Endothelial cell of umbilical vein (primary cell): ENCODE data around the gene IPPK. TPM values are rescaled to one million over a fixed set of nuclear protein-coding genes. Genes with fewer than 3 reads are reported as not detected.

Experiments
- BruUV-seq: library from RNA; stranded (reverse); fragments of 400-500 nt; replicated peaks from 2 replicates; lab custom pipeline; 2021; lab: Mats Ljungman, UMichigan
- CTCF ChIA-PET: fragments of 300-600, 350-600 bp; sonication (Branson Sonifier 250); formaldehyde crosslinking; loops from one replicate; lab custom pipeline; 2021; ENCODE audit warnings: antibody characterized with exemption, inconsistent platforms; lab: Charles Lee
- POLR2A ChIA-PET: fragments of 300-600, 350-600 bp; sonication (Branson Sonifier 250); formaldehyde crosslinking; loops from one replicate; lab custom pipeline; 2021; ENCODE audit warnings: antibody characterized with exemption, inconsistent platforms; lab: Charles Lee
- DNase-seq: peaks from one replicate; pipeline ENCODE4 v3.0.0-alpha.2; 2011; ENCODE audit warnings: low read depth, low spot score
- FAIRE-seq: peaks from 2 replicates; lab custom pipeline; 2011; peaks lifted over from hg19 to GRCh38; lab: Jason Lieb, UNC
- H2AFZ ChIP-seq: 2 replicates; pipeline ENCODE4 v1.6.0; 2012; ENCODE audit warnings: low read depth, low read length, control low read depth, inconsistent platforms
- H3K27ac ChIP-seq: 2 replicates; pipeline ENCODE4 v1.5.1; 2011; ENCODE audit warnings: low read depth, mild to moderate bottlenecking, control low read depth, low read length, moderate library complexity; ENCODE audit not compliant: insufficient read depth
- H3K27me3 ChIP-seq, 2 experiments: 2 replicates each; pipeline versions ENCODE4 v1.6.0 to v1.6.1; 2011; ENCODE audit warnings: low read length in 2 of 2, mixed read lengths in 1 of 2; ENCODE audit not compliant: control insufficient read depth in 2 of 2, insufficient read depth in 2 of 2
- H3K36me3 ChIP-seq, 2 experiments: 2 replicates in 1 of 2; 3 replicates in 1 of 2; pipeline ENCODE4 v1.5.1; 2011; ENCODE audit warnings: low read length in 2 of 2, mild to moderate bottlenecking in 1 of 2, moderate library complexity in 1 of 2; ENCODE audit not compliant: control insufficient read depth in 2 of 2, insufficient read depth in 2 of 2; ENCODE audit errors: extremely low read depth in 1 of 2
- H3K4me1 ChIP-seq: 3 replicates; pipeline ENCODE4 v1.5.1; 2011; ENCODE audit warnings: mild to moderate bottlenecking, low read length; ENCODE audit not compliant: control insufficient read depth, insufficient read depth; ENCODE audit errors: extremely low read depth
- H3K4me2 ChIP-seq: 2 replicates; pipeline ENCODE4 v1.6.1; 2011; ENCODE audit warnings: low read length, control low read depth, mixed read lengths; ENCODE audit not compliant: insufficient read depth
- H3K4me3 ChIP-seq, 3 experiments: fragments of 200-600 bp in 1 of 3; sonication (generic), shearing (Covaris generic) in 1 of 3; replicated peaks in 1 of 3; 2 replicates each; pipeline ENCODE4 v1.5.1; 2011 to 2016; ENCODE audit warnings: control low read depth in 3 of 3, low read length in 3 of 3, mild to moderate bottlenecking in 2 of 3, inconsistent platforms in 1 of 3, low read depth in 1 of 3, moderate library complexity in 1 of 3; ENCODE audit not compliant: insufficient read depth in 1 of 3
- H3K79me2 ChIP-seq: 2 replicates; pipeline ENCODE4 v1.6.0; 2012; ENCODE audit warnings: low read length, inconsistent platforms; ENCODE audit not compliant: control insufficient read depth, insufficient read depth
- H3K9ac ChIP-seq: replicated peaks from 2 replicates; pipeline ENCODE3; 2011; ENCODE audit warnings: low read length, control low read depth; ENCODE audit not compliant: insufficient read depth; ENCODE audit errors: extremely low read depth
- H3K9me1 ChIP-seq: replicated peaks from 3 replicates; pipeline ENCODE4 v1.6.0; 2011; ENCODE audit warnings: mild to moderate bottlenecking, low read length; ENCODE audit not compliant: control insufficient read depth, insufficient read depth; ENCODE audit errors: extremely low read depth
- H3K9me3 ChIP-seq: replicated peaks from 2 replicates; pipeline ENCODE4 v1.5.1; 2012; ENCODE audit warnings: low read length, inconsistent platforms; ENCODE audit not compliant: control insufficient read depth, insufficient read depth
- H4K20me1 ChIP-seq: replicated peaks from 2 replicates; pipeline ENCODE3; 2011; ENCODE audit warnings: mild to moderate bottlenecking, low read length; ENCODE audit not compliant: control insufficient read depth, insufficient read depth; ENCODE audit errors: extremely low read depth
- FOS ChIP-seq: IDR thresholded peaks from 2 replicates; pipeline ENCODE4 v1.6.1; 2011; ENCODE audit warnings: mild to moderate bottlenecking, low read length, moderate library complexity, borderline replicate concordance; ENCODE audit not compliant: insufficient read depth
- GATA2 ChIP-seq: IDR thresholded peaks from 2 replicates; pipeline ENCODE4 v1.7.0; 2011; ENCODE audit warnings: low read depth, mild to moderate bottlenecking, moderate library complexity, mixed read lengths, low read length; ENCODE audit not compliant: insufficient read length, insufficient read depth
- JUN ChIP-seq: IDR thresholded peaks from 2 replicates; pipeline ENCODE4 v1.6.1; 2011; ENCODE audit warnings: borderline replicate concordance, low read depth; ENCODE audit not compliant: insufficient read length, insufficient read depth
- MYC ChIP-seq: IDR thresholded peaks from one replicate; pipeline ENCODE4 v1.6.1; 2011; ENCODE audit warnings: mild to moderate bottlenecking, low read depth, low read length
- POLR2A ChIP-seq: IDR thresholded peaks from 2 replicates; pipeline ENCODE4 v1.6.1; 2012; ENCODE audit warnings: low read depth, mild to moderate bottlenecking, control low read depth, low read length
- dilution Hi-C: fragments of 300-500 bp; cut with MboI; formaldehyde crosslinking; loops from one replicate; pipeline ENCODE4 v1.15.0; 2019; ENCODE audit warnings: low sequenced_read_pairs; ENCODE audit not compliant: extremely low pct_ligation_motif_present
- intact Hi-C: fragments of 100-400 bp; cut with micrococcal nuclease; formaldehyde crosslinking; loops from one replicate; pipeline ENCODE4 v1.10.0; 2022
- polyA plus RNA-seq, 4 experiments: library from polyadenylated mRNA; depleted of rRNA in 3 of 4; stranded (reverse) in 3 of 4; unstranded in 1 of 4; fragments of >200 nt; gene quantifications; 2 replicates each; pipeline versions ENCODE4 v1.2.1 to v1.2.3, GENCODE V29; 2011 to 2012; ENCODE audit warnings: missing spikeins in 1 of 4
- total RNA-seq: library from RNA; stranded (reverse); gene quantifications from 2 replicates; pipeline ENCODE4 v1.2.3, GENCODE V29; 2021

Gene IPPK
- total and polyA plus RNA-seq, 2 donors (not counting 3 experiments of a cell fraction or from before 2014, with no cell fraction given), result 14.0 to 28.0 TPM

DNA sequence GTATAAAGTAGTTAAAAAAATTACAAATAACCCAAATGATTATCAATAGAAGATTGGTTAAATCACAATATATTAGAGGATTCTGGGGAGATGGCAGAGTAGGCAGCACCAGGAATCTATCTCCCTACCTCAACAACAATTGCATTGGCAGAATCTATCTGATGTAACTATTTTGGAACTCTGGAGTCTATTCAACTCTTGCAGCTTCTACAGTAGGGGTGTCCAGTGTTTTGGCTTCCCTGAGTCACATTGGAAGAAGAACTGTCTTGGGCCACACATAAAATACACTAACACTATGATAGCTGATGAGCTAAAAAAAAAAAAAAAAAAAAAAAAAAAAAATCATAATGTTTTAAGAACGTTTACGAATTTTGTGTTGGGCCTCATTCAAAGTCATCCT lies 104.9 kb downstream of the IPPK start:
- DNase-seq, result no peak
- intact Hi-C loops (no loop called here), dilution Hi-C loops (no loop called here)
- Histone ChIP-seq H3K4me2 (no peak overlapping the region), H3K79me2 (no peaks in the 10 kb centered on the region), H3K4me3 (no peak overlapping the region), H3K36me3 (no peaks in the 10 kb centered on the region), H2AFZ (no peak overlapping the region), H3K4me1 (no peaks in the 10 kb centered on the region), H3K9ac (no peak overlapping the region), H4K20me1 (no peaks in the 10 kb centered on the region), H3K27me3 (no peaks in the 10 kb centered on the region), H3K9me1 (no peaks in the 10 kb centered on the region), H3K9me3 (no peaks in the 10 kb centered on the region), H3K27ac (no peak overlapping the region)
- BruUV-seq, result no TSS peak
- CTCF ChIA-PET, result no interaction called here
- no peak for TF ChIP-seq MYC
- TF ChIP-seq POLR2A, result no peak
- POLR2A ChIA-PET, result no interaction called here
- no peak for FAIRE-seq

GRCh38 chr9:92564504-92564903 lies 105.4 kb downstream of the IPPK start:
- Histone ChIP-seq H3K4me3 (no peak overlapping the region), H3K9me3 (no peaks in the 10 kb centered on the region), H4K20me1 (no peaks in the 10 kb centered on the region), H3K9ac (no peak overlapping the region), H3K4me1 (no peaks in the 10 kb centered on the region), H2AFZ (no peak overlapping the region), H3K9me1 (no peaks in the 10 kb centered on the region), H3K79me2 (no peaks in the 10 kb centered on the region), H3K27me3 (no peaks in the 10 kb centered on the region), H3K36me3 (no peaks in the 10 kb centered on the region), H3K27ac (no peak overlapping the region), H3K4me2 (no peak overlapping the region)
- no peak for TF ChIP-seq FOS
- TF ChIP-seq JUN, result no peak
- no peak for TF ChIP-seq POLR2A
- TF ChIP-seq GATA2, result no peak
- no TSS peak for BruUV-seq
- DNase-seq, result peak; percentile 10
- CTCF ChIA-PET, result no interaction called here
- POLR2A ChIA-PET, result no interaction called here
- dilution Hi-C loops (no loop called here), intact Hi-C loops (no loop called here)
- FAIRE-seq, result no peak

Other genes starting within 250 kb of the IPPK start
- gene OMD, start 245.7 kb downstream of the IPPK start, total RNA-seq, result not detected in 2 replicates
- not detected in 2 replicates for gene OMD, start 245.7 kb downstream of the IPPK start, polyA plus RNA-seq
- gene ASPN, start 187.6 kb downstream of the IPPK start, total RNA-seq, result not detected in 2 replicates
- gene ASPN, start 187.6 kb downstream of the IPPK start, polyA plus RNA-seq, result not detected in 2 replicates
- not detected in 2 replicates for gene ECM2, start 134.1 kb downstream of the IPPK start, total RNA-seq
- 0.03 TPM in 2 replicates for gene ECM2, start 134.1 kb downstream of the IPPK start, polyA plus RNA-seq
- gene BICD2, start 94.7 kb upstream of the IPPK start, total RNA-seq, result 37.9 and 39.3 TPM in 2 replicates
- 10.7 and 14.3 TPM in 2 replicates for gene BICD2, start 94.7 kb upstream of the IPPK start, polyA plus RNA-seq
- gene ZNF484, start 207.9 kb upstream of the IPPK start, total RNA-seq, result 6.7 and 7.2 TPM in 2 replicates
- 0.67 and 0.88 TPM in 2 replicates for gene ZNF484, start 207.9 kb upstream of the IPPK start, polyA plus RNA-seq